NB4 (cell line): ENCODE data around the gene TUBB3.

Experiments
- POLR2A ChIP-seq: IDR thresholded peaks from 2 replicates; pipeline ENCODE4 v1.6.1; 2011; ENCODE audit warnings: mild to moderate bottlenecking; ENCODE audit not compliant: insufficient read length; ENCODE audit errors: extremely low read depth
- TF ChIP-seq, protein P1 (sequence below): IDR thresholded peaks from one replicate; pipeline ENCODE4 v1.5.1; 2012; ENCODE audit warnings: low read depth, low read length

DNA sequence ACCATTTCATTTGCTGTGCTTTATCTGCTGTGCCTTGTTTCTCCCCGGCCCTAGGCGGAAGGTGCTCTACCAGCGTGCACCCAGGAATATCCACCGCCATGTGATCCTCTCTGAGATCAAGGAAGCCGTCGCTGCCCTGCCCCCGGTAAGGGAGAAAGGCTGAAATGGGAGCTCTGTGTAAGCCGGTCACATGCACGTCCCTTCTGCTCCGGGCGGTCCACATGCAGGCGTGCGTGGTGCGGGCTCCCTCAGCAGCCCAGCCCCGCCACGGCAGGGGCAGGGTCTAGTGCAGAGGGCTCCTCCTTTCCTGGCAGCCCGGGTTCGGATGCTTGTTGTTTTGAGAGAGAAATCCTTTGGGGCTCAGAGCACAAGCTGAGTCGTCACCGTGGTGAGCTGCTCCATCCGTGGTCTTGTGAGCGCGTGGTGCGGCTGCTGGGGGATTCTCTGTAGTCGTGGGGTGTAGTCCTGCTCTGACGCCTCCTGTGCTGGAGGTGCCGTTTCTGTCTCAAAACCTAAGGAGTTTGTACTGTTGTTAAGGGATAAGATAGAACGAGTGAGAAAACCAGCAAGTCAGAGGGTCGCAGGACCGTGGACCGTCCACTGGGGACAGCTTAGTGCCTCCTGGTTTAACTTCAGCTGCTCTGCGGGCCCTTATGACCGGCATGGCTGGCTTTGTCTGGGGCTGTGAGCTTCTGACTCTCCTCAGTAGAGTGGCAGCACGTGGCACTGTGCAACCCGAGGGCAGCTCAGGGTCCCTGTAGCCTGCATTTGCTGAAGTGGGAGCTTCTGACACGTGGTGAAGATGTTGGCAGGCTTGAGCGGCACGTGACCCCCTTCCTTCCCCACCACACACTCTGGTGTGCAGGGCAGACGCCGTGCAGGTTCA lies 16.8 kb upstream of the TUBB3 start:
- no peak for TF ChIP-seq POLR2A
- TF ChIP-seq, protein P1, sequence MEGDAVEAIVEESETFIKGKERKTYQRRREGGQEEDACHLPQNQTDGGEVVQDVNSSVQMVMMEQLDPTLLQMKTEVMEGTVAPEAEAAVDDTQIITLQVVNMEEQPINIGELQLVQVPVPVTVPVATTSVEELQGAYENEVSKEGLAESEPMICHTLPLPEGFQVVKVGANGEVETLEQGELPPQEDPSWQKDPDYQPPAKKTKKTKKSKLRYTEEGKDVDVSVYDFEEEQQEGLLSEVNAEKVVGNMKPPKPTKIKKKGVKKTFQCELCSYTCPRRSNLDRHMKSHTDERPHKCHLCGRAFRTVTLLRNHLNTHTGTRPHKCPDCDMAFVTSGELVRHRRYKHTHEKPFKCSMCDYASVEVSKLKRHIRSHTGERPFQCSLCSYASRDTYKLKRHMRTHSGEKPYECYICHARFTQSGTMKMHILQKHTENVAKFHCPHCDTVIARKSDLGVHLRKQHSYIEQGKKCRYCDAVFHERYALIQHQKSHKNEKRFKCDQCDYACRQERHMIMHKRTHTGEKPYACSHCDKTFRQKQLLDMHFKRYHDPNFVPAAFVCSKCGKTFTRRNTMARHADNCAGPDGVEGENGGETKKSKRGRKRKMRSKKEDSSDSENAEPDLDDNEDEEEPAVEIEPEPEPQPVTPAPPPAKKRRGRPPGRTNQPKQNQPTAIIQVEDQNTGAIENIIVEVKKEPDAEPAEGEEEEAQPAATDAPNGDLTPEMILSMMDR = no peak
